Uterus (tissue), 2 donors: ENCODE data around the gene MMP25.

Source experiments
- POLR2A ChIP-seq, 2 donors: fragments of 450-650 bp; IDR thresholded peaks; one replicate each; pipeline ENCODE4 v1.6.1; 2016; ENCODE audit warnings: antibody characterized with exemption in 2 of 2, mild to moderate bottlenecking in 1 of 2, moderate library complexity in 1 of 2
- TF ChIP-seq, protein P1 (sequence below), 4 experiments: fragments of 200-600 bp in 2 of 4; fragments of 450-650 bp in 2 of 4; sonication (generic) in 2 of 4; IDR thresholded peaks; one replicate each; pipeline ENCODE4 v1.5.1; 2016 to 2019; ENCODE audit warnings: antibody characterized with exemption in 4 of 4, mild to moderate bottlenecking in 2 of 4, moderate library complexity in 1 of 4

DNA sequence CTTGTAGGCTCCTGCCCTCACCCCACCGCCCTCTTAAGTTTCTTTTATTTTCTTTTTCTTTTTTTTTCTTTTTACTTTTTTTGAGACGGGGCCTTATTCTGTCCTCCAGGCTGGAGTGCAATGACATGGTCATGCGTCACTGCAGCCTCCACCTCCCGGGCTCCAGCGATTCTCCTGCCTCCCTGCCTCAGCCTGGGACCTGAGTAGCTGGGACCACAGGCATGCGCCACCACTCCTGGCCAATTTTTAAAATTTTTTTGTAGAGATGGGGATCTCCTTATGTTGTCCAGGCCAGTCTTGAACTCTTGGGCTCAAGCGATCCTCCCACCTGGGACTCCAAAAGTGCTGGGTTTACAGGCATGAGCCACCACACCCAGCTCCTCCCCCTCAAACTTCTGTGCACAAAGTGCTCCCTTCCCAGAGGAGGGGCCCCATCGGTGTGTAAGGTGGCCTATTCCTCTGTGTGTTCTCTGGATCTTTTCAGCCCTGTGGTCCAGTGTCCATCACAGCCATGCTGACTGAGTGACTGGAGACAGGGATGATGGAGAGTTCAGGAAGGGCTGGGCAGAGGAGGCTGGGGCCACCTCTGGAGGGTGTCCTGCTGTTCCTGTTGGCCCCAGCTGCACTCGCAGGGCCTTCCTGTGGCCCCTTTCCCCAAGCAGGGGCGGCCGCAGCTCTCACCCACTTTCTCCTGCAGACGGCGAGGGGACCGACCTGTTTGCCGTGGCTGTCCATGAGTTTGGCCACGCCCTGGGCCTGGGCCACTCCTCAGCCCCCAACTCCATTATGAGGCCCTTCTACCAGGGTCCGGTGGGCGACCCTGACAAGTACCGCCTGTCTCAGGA, 10.2 kb downstream of the MMP25 start:
- TF ChIP-seq, protein P1, sequence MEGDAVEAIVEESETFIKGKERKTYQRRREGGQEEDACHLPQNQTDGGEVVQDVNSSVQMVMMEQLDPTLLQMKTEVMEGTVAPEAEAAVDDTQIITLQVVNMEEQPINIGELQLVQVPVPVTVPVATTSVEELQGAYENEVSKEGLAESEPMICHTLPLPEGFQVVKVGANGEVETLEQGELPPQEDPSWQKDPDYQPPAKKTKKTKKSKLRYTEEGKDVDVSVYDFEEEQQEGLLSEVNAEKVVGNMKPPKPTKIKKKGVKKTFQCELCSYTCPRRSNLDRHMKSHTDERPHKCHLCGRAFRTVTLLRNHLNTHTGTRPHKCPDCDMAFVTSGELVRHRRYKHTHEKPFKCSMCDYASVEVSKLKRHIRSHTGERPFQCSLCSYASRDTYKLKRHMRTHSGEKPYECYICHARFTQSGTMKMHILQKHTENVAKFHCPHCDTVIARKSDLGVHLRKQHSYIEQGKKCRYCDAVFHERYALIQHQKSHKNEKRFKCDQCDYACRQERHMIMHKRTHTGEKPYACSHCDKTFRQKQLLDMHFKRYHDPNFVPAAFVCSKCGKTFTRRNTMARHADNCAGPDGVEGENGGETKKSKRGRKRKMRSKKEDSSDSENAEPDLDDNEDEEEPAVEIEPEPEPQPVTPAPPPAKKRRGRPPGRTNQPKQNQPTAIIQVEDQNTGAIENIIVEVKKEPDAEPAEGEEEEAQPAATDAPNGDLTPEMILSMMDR (IDR thresholded peaks at IDR 0.05) = no peak
- no peak for TF ChIP-seq POLR2A (IDR thresholded peaks at IDR 0.05)
